Activated naive CD4-positive, alpha-beta T cell (primary cell): Measurements from ENCODE around the gene MED12L.
"Not testable (repeated sequence)": the region's sequence is repeated elsewhere in the genome, so short reads cannot be mapped to it uniquely, and the experiment has no call there.

Source experiments
- DNase-seq, 4 experiments: peaks; one replicate each; lab custom pipeline; 2025; lab: John Stamatoyannopoulos, UW

MED12L gene

DNA sequence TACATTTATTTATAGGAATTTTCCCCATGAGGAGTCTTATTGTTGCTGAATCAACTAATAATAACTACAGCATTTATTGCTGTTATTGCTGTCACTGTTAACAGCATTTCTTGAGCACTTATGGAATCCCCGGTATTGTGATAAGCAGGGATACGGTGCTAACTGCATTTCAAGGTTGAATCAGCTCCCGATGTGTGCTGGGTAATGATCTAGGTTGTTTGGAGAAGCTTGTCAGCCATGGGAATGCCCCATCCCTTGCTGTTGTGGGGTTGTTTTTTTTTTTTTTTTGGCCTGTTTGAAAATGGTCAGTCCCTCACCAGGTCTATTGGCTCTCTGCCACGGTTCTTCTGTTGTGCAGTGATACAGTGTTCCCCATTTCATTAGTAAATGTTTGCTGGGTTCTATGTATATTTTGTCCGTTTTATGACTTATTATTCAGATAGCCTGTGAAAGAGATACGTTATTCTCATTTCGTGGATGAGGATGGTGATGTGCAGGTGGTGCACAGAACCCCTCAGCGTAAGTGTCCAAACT is 48.5 kb downstream of the MED12L start:
- no peak for DNase-seq

DNA sequence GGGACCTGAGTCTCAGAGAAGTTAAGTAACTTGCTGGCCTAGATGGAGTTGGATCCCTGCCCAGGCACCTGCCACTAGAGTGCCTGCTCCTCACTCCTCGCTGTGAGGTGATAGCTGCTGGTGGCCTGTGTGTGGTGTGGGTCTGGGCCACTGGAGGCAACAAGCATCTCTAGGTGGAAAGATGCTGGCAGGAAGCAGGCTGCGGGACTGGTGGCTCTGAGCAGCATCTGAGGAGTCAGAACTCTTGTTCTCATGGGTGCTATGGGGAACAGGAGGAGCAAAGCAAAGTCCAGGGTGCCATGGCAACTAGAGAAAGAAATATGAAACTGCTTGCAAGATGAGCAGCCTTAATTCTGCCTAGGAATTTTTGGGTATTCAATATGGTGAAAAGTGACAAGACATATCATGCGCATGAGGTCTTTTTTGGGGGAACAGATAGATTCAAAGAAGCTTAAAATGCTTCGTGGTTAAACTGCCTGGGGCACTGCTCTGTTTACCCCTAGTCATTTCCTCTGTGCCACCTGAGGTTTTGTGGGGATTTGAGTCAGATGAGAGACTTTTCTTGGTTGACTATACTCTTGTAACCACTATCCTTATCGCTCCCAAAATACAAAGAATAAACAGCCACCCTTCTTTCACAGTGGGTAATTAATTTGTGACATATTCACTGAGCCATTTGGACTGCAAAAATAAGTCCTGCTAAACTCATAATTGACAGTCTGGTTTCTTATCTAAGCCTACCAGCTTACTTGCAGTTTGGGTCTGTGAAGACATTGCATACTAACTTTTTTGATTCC is 50.3 kb downstream of the MED12L start:
- DNase-seq = peak in 1 of 4 experiments; percentile 5

DNA sequence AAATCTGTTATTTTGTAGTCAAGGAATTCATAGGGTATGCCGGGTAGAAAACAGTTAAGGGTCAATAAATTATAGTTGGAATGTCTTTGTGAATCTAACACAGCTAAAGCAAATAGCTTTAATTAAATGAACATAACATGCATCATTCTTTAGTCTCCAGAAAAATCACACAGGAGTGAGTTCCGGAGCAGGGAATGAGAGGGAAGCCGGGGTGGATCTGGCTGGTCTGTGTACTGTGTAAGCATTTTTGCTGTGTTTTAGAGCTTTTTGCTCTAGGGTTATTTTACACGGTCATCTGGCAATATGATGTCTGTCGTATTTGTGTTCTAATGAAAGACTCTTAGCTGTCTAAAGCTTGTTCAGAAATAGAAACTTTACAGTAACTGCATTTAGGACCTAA is 57.5 kb downstream of the MED12L start:
- DNase-seq = no peak

DNA sequence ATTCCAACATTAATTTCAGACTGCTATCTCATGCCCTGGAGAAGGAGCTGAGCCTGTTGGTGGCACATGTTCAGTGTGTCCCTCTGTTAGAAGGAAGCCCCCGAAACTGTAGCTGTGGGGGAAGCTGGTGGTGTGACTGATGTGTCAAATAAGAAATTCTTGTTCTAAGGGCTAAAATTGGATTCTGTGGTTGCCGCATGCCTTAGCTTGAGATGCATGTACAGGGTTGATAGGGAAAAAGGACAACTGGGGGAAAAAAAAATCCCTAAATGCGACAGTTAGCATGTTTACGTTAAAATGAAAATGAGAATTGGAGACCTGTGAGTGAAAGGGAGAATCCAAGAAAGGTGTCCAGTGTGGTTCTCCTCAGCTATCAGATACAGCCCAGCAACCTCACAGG is 58.6 kb downstream of the MED12L start:
- DNase-seq = no peak

DNA sequence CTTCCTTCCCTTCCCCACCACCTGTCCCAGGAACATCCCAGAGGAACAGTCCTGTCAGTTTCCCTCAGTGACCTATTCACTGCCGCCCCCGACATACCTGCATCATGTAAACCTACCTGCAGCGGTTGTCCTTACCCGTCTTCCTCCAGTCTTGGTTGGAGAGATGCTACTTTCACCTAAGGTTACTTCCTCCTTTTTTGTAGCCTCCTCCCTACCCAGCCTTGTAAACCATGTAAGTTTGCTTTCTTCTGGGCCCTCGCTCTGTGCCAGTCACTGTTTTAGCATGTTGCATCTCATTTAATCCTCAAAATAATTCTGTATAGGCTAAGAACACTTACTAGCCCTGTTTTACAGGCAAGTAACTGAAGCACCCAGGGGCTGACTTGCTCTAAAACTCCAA is 59.3 kb downstream of the MED12L start:
- DNase-seq = no peak

DNA sequence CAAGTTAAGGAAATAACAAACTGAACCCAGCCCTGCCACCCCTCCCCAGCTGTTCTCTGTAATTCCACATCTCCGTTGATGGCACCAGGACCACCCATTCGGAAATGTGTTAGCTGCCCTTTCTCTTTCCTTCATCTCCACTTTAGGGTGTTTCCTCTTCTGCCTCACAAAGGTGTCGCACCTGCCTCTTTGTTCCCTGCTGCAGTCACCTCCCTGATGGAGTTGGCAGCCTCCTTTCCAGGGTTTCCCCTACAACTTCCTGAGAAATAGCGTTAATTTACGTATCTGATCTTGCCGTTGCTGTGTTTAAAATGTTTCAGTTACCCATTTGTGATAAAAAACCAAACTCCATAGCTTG is 60.2 kb downstream of the MED12L start:
- no peak for DNase-seq

DNA sequence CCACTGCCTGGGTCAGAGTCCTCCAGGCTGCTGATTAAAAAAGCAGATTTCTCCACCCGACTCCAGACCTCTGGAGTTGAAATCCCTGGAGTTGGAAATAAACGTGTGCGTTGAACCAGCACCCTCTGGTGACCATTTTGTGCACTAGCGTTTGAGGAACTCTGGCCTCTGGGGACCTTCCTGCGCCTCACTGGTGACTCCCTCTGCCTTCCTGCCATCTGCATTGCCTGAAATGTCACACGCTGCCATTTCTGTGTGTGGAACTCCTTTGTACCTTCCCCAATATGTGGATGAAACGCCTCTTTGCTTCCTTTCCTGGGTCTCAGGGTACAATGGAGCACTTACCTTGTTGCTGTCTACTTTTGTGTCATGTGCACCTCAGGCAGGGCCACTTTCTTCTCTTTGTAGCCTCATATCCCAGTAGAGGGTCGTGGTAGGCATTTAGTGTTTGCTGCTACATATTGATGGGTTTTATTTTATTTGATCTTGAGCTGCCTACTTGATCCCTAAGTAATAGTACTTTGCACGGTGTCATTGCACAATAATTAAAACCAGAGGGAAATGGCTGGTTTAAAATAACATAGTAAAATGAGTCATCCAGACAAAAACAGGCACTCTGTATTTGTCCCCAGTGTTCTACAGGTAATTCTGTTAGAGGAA is 60.7 kb downstream of the MED12L start:
- DNase-seq = peak; percentile 1 to 23 (median 6)

DNA sequence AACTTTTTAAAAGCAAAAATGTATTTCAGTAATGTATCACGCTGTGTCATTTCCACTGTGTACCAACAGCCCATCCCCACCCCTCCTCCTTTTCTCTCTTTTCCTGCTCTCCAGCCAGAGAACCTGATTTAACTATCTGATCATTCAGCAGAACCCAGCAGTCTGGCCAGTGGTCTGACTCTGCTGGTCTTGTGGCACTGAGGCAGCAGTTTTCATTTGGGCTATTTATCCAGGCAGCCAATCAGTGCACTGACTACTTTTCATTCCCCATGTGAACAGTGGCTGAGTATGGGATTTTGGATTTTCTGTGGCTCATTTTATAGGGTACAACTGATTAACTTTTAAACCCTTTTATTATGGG is 61.2 kb downstream of the MED12L start:
- DNase-seq = no peak

DNA sequence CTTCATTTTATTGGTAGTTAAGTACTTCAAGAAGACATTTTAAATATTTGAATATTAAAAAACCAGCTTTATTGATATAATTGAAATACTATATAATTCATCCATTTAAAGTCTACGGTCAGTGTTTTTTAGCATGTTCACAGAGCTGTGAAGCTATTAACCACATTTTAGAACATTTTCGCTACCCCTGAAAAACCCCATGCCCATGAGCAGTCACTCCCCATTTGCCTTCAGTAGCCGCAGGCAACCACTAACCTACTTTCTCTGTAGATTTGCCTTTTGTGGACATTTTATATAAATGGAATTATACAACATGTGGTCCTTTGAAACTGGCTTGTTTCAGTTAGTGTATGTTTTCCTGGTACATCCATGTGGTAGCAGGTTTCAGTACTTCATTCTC is 61.8 kb downstream of the MED12L start:
- DNase-seq = no peak

DNA sequence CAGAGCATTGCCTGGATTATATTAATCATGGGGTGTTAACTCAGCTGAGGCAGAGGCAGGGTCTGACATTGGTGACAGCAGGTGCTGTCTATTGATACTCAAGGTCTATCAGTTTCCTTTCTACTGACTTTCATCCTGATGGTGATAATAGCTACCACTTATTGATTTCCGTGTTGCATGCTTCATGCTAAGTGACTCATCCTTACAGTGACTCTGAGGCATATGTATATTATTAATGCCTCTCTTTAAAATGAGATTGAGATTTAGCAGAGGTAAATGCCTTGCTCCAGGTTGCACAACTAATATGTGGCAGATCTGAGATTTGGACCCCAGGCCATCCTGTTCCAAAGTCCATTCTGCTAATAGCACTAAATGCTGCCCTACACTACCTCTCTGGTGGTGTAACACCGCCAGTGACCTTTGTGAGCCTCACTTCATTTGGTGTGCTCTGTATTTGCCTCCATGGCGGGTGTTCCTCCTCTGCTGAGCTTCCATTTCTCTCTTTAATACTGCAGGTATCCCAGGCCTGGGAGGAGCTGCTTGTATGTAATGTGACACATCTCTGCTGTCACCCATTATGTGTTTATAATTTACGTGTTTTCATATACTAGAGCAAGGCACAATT is 67.1 kb downstream of the MED12L start:
- DNase-seq = no peak

DNA sequence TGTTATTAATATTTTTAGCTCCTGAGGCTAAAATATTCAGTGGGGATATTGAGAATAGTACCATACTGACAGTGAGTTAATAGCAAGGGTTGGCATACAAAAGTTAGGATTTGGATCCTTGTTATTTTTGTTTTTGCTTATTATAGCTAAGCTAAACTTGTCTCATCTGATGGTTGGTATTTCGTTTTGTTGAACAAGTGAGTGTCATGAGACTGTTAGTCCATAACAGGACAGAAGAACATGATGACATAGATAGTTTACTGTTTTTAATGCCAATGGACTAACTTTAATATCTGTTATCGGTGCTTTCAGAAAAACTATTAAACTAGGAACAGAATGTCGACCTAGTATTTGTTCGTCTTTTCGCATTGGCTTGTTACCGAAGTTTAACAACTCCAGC is 69.1 kb downstream of the MED12L start:
- no peak for DNase-seq

DNA sequence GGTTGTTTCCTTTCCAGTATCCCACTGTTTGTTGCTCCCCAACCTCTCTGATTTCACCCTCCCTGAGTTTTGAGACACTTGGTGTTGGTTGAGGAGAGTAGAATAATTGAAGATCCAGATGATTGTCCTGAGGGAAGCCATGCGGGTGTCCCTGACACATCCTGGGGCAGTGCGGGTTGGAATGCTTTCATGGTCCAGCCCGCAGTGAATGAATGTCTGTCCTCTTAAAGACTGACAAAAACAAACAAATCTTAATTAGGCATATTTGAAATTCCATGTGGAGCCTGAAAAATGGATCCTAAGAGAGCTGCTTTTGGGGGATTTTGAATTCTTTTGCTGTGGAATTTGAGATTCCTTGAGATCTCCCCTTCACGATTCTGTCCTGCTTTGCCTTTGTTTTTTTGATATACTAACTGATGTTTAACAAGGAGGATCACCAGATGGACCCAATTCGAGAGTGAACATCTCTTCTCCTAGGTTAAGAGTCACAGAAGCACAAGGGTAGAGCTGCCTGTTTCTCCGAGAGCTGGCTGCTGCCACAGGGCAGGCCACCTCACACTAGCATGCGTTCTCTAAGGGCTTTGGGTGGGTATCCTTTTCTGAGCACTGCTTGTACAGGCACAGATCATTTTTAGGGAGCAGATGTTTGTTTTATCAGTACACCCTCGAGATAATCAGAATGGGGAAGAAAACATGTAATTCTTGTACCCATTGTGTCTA is 70.1 kb downstream of the MED12L start:
- DNase-seq = no peak

DNA sequence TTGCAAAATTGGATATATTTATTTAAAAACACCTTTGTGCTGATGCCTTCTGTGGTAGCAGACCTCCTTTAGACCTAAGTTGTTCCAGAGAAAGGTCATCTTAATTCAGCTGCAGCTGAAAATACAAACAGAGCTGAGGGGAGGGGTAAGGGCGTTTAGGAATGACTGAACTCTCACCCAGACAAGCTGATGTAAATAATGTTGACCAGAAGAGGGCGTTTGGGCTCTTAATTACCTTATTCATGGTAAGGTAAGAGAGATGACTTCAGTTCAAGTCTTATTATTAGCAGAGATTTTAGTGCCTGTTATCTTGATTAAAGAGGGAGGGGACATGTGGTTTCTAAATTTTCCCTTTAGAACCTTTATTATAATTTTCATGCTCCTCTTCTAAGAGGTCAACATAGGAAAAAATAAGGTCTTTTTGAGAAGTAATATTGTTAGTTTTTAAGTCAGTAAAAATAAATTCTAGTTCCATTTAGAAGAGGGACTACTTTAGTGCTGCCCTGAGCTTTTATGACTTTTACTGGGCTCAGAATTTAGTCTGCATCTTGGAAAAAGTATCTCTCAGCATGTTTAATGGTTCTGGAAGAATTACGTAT is 71.3 kb downstream of the MED12L start:
- no peak for DNase-seq

DNA sequence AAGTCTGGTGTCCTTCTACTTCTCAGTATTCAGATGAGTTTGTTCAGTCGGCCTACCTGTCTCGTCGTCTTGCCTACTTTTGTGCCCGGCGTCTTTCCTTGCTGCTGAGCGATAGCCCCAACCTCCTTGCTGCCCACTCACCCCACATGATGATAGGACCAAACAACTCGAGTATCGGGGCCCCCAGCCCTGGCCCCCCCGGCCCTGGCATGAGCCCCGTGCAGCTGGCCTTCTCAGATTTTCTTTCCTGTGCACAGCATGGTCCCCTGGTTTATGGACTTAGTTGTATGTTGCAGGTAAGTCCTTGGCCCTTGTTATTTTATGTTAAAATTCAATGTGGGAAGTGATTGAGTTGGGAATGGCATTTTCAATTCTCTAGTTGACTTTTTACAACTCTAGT is 74.3 kb downstream of the MED12L start:
- DNase-seq = no peak

DNA sequence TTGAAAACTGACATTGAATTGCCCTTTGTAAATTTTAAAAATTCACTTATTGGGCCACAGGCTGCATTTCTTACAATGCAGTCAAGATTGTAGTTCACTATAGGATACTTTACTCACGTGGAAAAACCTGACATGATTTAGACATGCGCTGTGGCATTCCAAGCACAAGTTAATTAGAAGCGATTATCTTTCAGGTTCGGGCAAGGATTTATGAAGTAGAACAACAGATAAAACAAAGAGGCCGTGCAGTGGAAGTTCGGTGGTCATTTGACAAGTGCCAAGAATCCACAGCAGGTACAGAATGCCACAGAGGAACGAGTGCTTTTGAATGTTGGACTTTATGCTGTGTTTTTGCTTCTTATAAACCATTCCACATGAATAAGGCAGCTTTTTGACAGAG is 79.8 kb downstream of the MED12L start:
- DNase-seq = no peak

DNA sequence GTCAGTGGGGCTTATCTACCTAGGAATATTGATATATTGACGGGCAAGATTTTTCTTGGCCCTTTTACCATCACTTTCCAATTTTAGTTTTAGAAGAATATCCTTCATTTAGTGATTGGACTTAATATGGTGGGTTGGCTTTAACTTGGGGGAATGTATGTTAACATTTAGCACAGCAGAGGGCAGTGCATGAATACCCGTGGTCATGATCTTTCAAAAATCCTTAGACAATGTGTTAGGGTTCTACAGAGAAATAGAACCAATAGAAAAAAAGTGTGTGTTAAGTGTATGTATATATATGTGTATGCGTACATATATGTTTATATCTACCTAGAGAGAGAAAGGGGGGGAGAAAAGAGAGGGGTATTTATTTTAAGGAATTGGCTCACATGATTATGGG is 80.7 kb downstream of the MED12L start:
- no peak for DNase-seq

DNA sequence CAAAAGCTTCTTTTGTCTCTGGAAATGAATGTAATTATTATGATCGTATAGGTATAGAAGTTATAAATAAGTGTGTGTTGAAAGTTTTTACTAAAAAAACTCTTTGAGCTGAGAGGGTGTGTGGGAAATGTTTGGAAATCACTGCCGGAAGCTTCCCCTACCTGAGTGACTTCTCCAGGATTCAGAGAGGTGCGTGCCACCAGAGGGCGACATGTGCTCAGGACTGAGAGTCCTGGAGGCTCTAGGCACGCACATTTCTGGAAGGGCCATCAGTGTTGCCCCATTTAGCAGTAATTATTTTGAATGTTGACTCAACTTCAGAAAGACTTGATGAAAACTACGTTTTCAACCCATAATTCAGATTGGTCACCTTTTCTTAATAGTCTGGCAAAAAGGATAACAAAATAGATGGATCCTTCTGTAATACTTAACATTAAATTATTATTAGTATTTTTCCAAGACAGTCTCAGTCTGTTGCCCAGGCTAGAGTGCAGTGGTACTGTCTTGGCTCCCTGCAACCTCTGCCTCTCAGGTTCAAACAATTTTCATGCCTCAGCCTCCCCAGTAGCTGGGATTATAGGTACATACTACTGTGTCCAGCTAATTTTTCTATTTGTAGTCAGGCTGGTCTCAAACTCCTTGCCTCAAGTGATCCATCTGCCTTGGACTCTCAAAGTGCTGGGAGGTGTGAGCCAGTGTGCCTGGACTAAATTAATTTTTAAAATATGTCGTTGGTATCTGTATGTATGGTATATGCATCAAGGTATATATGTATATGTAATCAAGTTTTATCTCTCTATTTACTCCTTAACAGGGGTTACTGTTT is 83.0 kb downstream of the MED12L start:
- DNase-seq = peak; percentile 25 to 78 (median 67)

DNA sequence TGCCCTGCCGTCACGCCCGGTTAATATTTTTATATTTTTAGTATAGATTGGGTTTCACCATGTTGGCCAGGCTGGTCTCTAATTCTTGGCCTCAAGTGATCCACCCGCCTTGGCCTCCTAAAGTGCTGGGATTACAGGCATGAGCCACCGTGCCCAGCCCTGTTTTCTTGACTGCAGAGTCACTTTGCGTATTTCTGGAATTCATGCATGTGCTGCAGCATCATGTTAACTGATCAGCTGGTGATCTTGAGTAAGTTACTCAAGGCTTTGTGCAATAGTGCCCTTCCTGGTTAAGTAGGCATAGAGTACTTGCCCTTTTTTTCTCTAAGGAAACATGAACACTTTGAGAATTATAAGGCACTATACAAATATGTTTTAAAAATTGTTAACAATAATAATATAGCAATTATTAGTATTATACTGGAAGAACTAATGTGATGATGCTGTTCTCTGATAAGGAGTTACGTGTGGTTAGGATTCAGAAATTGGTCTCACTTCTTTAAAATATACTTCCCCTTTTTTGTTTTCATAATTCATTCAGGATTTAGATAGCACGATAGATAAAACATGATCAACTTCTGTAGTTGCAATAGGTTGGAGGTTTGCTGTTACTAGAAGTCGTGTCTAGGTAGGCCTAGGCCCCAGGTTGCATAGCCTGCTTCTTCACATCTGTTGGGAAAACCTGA is 83.9 kb downstream of the MED12L start:
- no peak for DNase-seq

DNA sequence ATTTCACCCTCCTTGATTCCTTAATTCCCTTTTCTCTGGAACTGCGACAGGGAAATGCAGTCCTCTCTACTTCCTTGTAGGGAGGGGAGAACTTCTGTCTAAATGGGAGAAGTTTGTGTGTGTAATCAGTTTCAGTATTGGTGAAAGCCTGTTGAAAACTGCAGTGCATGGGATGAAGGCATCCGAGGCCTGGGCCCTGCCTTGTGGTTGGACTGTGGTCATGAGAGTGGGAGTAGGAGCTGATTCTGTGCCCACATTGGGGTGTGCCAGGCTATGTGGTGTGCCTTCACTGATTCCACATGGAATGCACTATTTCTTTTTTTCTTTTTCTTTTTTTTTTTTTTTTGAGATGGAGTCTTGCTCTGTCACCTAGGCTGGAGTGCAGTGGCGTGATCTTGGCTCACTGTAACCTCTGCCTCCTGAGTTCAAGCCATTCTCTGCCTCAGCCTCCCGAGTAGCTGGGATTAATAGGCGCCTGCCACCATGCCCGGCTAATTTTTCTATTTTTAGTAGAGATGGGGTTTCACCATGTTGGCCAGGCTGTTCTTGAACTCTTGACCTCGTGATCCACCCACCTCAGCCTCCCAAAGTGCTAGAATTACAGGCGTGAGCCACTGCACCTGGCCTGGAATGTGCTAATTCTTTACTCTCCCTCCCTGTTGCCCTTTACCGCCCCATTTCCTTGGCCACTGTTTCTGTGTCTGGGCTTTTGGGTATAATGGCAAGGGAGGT is 84.7 kb downstream of the MED12L start:
- not testable (repeated sequence) for DNase-seq
